GF-D8 (cell line): Measurements from ENCODE around the gene HSF4.
"Not testable (repeated sequence)": the region's sequence is repeated elsewhere in the genome, so short reads cannot be mapped to it uniquely, and the experiment has no call there.

ENCODE experiments used
- DNase-seq: peaks from one replicate; lab custom pipeline; 2025; lab: John Stamatoyannopoulos, UW

The HSF4 gene, protein sequence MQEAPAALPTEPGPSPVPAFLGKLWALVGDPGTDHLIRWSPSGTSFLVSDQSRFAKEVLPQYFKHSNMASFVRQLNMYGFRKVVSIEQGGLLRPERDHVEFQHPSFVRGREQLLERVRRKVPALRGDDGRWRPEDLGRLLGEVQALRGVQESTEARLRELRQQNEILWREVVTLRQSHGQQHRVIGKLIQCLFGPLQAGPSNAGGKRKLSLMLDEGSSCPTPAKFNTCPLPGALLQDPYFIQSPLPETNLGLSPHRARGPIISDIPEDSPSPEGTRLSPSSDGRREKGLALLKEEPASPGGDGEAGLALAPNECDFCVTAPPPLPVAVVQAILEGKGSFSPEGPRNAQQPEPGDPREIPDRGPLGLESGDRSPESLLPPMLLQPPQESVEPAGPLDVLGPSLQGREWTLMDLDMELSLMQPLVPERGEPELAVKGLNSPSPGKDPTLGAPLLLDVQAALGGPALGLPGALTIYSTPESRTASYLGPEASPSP

DNA sequence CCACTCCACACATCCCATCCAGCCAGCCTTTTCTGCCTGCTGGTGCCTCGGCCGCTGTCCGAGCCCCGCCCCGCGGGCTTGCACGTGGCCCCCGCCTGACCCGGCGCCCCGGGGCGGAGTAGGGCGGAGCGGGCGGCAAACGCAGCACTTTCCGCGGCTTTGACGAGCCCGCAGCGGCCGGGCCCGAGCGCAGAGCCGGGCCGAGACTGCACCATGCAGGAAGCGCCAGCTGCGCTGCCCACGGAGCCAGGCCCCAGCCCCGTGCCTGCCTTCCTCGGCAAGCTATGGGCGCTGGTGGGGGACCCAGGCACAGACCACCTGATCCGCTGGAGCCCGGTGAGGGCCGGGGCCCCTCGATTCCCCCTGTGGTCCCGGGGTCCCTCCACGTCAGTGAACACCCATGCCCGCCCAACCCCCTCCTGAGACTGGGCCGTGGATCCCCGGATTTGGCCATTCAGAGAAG, at the start of gene HSF4:
Gene HSF4, plus strand, starts transcription at position 147 of the 463 bp plus-strand sequence. Its CDS starts 67 bp downstream, at position 214.
- DNase-seq: no peak

DNA sequence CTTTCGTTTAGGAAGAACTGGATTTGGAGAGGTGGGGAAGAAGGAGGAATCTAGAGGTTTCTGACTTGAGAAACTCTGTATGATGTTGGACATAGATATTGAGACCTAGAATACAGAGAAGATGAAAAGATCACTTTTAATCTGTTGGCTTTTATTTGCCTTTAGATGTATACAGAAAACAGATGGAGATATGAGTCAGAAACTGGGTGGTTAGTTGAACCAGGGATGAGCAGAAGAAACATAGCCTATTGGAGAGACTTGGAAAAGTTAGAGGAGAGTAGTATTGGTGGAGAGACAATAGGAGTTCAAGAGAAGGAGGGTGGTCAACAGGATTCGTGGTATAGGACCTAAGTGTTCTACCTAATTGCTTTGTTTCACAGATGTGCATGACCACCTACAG, 49.8 kb upstream of the HSF4 start:
- no peak for DNase-seq

DNA sequence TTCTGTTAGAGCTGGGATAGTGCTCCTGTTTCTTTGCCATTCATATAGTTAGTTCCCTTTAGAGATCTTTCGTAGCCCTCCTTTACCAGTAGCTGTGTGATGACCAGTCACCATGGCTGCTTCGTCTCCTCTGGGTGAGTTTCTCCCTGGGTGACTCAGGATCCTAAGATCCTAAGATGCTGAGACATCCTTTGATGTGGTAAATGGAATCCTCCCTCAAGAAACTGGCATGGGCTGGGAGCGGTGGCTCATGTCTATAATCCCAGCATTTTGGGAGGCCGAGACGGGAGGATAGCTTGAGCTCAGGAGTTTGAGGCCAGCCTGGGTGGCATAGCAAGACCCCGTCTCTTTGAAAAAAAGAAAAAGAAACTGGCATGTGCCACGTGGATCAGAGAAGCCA, 48.9 kb upstream of the HSF4 start:
- DNase-seq: no peak

DNA sequence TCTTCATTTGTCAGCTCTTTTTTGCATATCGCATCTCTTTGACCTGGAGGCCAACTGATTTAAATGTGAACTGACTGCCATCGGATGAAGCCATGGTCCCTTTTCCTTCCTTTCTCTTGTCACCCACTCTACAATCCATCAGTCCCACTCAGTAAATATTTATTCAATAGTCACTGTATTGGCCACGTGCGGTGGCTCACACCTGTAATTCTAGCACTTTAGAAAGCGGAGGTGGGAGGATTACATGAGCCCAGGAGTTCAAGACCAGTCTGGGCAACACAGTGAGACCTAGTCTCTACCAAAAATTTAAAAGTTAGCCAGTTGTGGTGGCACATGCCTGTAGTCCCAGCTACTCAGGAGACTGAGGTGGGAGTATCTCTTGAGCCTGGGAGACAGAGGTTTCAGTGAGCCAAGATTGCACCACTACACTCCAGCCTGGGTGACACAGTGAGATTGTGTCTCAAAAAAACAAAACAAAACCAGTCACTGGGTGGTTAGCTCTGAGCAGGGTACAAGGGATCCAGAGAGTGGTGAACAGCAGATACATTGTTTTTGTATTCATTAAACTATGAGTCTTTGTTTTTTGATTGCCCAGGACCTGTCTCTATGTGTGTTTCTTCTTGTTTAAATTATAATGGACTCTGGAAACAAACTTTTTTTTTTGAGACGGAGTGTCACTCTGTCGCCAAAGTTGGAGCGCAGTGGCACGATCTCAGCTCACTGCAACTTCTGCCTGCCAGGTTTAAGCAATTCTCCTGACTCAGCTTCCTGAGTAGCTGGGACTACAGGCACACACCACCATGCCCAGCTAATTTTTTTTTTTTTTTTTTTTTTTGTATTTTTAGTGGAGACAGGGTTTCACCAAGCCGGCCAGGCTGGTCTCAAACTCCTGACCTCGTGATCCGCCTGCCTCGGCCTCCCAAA, 47.9 kb upstream of the HSF4 start:
- peak; percentile 42 for DNase-seq

DNA sequence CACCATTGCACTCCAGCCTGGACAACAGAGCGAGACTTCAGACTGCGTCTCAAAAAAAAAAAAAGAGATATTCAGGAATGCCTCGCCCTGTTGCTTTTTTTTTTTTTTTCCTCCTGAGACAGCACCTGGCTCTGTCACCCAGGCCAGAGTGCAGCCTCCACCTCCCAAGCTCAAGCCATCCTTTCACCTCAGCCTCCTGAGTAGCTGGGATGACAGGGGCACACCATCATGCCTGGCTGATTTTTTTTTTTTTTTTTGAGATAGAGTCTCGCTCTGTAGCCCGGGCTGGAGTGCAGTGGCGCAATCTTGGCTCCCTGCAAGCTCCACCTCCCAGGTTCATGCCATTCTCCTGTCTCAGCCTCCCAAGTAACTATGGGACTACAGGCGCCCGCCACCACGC, 46.8 kb upstream of the HSF4 start:
- no peak for DNase-seq

DNA sequence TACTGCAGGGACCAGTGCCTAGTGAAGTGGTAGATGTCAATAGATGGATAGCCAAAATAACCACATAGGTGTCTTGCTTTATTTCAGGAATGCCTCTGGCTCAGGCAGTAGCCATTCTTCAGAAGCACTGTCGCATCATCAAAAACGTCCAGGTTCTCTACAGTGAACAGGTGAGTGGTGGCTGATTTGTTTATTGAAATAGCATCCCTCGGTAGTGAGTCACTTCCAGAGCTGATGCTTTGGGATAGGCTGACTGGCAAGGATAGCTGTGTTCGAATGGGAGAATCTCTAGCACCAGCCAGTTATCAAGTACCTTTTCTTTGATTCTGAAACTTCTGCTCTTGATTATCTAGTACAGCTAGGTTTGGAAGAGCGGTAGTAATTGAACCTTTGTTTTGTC, 44.5 kb upstream of the HSF4 start:
- DNase-seq: no peak

DNA sequence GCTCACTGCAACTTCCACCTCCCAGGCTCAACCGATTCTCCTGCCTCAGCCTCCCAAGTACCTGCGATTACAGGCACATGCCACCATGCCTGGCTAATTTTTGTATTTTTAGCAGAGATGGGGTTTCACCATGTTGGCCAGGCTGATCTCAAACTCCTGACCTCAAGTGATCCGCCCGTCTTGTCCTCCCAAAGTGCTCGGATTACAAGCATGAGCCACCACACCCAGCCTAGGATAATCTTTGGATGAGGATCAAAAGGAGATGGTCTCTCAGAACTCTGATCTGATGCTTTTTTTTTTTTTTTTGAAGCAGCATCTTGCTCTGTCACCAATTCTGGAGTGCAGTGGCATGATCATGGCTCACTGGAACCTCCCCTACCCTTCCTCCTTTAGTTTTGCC, 41.7 kb upstream of the HSF4 start:
- not testable (repeated sequence) for DNase-seq

DNA sequence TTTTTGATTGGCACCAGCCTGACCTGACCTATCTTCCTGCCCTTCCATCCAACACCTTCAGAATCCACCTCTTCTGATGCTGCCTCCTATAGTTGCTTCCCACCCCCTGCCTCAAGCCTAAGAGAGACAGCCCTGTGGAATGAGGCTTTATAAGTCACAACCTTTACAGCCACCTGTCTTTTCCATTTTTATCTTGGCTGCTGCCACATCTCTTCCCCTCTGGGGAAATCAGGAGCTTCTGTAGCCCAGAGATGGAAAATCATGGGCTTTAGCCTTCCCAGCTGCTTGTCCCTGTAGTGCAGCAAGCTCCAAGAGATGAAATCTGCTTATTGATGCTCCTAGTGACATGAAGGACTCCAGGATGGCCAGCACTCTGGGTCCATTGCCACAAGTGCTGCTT, 36.1 kb upstream of the HSF4 start:
- DNase-seq: no peak

DNA sequence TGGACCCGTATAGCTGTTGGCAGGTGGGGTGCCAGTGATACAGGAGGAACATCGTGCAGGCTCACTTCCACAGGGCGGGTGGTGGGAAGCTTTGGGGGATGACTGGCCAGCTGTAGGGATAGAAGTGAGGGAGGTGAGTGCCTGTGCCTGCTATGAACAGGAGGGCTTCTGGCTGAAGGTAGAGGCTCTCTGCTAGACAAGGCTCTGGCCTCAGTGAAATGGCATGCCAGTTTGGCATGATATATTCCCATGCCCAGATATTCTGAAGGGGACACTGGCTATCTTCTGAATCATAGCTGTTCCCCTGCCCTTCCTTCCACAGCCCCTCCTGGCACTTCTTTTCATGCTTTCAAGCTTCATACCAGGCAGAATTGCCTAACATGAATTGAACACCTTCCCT, 35.7 kb upstream of the HSF4 start:
- no peak for DNase-seq

DNA sequence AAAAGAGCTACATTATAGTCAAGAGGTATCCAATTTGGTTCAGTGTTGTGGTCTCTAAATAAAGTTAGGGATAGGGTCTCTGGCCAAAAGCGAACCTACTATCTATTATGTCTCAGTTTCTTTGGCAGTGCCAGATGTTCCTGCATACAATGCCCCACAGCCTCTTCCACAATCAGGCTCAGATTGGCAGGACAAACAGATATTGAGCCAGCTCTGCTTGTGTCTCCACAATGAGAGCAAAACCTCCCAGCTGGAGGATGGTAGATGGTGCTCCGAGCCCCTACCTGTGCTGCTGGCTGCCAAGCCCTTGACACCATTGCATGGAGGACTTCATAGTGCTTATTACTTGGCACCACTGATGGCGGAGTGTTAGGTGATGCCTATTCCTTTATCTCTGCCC, 35.1 kb upstream of the HSF4 start:
- no peak for DNase-seq

DNA sequence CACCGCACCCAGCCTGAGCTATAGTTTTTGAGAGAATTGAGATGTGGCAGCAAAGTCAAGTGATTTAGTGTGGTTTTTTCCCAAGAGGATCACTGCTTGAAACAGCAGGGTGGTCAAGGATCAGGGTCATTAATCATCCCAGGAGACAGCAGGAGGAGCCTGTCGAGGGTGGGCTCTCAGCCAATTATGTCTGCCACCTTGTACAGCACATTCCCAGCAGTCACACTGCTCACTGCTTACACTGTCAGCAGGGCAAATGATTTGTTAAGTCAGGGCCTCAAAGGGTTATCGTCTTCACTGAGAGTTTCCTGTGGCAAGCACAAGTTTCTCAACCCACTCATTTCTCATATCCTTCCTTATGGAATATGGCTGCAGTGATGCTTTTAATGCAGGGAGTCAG, 26.9 kb upstream of the HSF4 start:
- DNase-seq: no peak

DNA sequence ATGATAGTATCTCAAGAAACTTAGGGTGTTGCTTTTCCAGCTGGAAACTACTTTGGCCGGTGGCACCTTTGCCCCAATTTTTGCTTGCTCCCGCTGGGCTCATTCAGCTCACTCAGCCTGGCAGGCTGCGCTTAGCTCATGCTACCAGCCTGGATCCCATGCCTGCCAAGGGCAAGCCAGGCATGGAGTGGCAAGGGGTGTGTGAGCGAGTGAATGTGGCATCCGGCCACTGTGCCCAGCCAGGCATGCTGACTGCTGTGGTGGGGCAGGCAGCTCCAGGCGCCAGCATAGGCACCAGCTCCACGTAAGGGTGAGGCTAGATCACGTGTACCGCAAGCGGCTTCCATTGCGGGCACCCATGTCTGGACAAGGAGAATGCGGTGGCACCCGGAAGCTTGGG, 23.2 kb upstream of the HSF4 start:
- DNase-seq: no peak

DNA sequence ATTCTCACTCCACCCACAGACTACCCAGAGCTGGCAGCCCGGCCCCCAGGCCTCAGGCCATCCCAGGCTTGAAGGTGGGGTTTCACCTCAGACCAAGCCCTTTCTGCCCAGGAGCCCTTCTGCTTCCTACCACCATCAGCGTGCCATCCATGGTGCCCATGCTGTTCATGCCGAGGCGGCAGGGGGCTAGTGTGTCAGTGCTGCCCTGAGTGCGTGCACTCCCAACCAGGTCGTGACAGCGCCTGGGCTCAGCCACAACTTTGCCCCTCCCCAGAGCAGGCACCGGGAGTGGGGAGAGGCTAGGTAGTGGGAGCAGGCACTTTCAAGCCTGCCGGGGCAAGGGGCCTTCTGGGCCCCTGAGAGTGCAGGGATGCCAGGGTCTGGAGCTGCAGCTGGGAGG, 22.2 kb upstream of the HSF4 start:
- no peak for DNase-seq

DNA sequence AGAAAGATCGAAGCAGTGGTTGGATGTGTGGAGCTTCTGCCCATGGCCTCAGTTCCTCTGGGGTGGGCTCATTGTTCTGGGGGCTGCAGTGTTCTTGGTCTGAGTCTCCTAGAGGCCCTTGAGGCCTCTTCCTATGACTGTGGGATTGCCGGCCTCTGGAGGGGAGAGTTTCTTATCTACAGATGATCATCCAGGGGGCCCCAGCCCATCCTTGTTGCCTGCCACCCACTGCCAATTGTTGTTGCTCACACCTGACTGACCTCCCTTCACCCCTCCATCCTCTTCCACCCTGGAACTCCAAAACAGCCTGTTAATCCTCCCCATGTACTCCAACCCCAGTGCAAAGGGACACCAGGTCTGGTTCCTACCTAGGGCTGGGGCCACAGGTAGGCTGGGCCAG, 19.6 kb upstream of the HSF4 start:
- DNase-seq: no peak

DNA sequence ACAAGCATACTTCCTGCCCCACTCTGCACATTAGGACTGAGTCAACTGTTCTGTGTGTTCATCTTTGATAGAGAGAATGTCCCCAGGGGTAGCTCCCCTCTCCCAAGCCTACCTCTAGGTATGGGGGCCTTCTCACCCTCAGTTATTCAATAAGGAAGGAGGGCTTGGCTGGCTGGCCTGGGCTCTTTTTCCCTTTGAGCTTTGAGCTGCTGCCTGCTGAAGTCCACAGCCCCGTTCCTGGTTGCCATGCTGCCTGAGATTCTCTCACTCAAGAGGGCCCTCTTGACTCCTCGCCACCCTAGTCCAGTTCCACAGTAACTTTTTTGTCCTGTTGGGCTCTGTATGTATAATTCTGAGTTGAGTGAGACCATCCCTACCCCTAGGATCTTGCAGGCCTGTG, 18.8 kb upstream of the HSF4 start:
- no peak for DNase-seq

DNA sequence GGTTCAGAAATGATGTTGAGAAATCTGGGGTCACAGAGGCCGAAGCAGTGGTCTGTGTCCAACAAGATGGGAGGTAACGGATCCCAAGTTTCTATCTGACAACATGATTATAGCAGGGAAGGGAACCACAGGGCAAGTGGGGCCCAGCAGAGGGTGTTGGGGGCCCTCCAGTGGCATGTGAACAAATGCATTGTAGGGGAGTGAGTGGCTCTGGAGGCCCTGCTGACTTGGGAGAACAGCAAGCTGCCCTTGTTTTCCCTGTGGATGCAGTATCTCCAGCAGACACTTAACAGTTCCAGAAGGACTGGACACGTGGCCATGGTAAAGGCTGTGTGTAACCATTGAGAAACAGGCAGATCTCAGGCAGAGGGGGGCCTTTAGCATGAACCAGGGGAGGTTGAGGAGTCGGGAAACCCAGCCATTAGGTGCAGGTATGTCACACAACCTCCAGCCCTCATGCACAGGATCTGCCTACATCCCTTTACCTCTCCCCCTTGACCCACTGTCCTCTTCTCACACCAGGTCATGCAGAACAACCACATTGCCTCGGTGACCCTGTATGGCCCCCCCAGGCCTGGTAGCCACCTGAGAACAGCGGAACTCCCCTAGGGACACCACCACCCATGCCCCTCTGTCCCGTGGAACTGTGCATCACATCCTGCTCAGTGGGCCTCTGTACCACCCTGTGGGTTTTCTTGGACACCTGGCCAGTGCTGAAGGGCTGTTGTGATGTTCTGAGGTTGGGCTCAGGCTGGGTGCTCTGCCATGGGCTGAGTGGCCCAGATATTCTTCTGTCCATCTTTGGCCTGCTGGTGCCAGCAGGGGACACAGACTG, 17.8 kb upstream of the HSF4 start:
- no peak for DNase-seq

DNA sequence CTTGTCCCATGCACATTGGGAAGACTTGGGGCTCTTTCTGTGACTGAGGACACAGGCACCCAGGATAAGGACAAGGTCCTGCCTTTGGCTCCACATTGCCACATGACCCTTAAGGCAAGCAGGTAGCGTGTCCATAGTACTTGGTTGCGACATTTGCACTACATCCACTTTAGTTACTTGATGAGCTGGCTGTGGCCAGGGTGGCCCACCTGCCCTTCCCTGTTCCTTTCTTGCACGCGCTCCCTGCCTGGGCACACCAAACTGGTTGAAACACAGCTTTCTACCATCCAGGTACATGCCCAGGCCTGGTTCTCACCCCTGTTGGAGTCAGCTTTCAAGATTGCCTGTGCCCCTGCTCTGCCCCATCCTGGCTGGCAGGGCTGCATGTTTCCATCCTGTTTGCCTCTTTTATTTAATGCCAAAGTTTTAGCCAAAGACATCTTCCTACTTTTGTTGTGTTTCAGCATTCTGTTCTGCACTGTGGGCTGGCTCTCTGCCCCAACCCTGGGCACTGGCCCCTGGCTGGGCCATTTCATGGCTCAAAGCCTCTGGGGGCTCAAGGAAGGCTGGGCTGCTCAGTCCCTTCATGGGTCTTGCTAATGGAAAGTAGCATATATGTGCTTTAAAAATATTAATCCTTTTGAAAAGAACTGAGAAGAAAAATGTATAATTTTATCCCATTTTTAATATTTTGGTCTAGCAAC, 17.0 kb upstream of the HSF4 start:
- no peak for DNase-seq

DNA sequence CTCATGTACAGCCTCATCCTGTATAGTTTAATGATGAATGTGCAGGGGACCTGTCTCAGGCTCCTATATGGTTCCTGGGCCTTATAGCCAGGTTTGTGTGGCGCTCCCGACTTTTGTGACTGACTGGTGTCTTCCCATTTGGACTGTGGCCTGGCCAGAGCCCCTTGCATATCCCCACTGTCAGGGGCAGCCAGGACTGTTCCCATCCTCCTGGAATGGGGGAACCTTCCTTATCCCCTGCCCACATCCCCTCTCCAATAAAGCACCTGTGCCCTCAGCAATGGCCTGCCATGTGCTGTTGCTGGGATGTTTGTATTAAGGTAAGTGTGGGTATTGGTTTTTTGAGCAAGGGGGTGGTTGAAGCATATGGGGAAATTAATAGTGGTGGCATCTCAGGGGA, 16.3 kb upstream of the HSF4 start:
- DNase-seq: no peak

DNA sequence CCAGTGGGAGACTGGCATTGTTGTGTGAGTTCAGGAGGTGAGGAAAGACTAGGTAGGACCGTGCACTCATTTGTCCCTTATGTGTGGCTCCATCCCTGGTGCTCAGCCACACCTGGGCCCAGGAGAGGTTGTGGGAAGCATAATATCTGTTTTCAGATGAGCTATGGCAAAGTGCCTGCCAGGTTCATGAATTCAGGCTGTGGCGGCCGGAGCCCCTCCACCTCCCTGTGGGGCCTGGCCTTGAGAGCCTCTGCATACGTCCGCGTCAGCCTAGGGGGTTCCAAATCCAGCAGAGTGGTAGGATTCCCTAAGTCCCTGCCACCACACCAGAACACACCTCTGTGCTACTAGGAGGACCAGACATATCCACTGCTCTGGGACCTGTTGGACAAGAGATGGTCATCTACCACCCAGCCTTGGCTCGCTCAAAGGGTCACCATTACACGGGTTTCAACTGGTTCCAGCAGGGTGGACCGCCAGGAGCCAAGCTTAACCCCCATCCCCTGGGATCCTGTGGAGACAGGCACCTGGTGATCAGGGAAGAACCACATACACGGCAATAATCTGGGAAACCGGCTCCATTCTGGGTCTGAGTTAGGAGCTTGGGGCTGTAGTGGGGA, 15.8 kb upstream of the HSF4 start:
- no peak for DNase-seq

DNA sequence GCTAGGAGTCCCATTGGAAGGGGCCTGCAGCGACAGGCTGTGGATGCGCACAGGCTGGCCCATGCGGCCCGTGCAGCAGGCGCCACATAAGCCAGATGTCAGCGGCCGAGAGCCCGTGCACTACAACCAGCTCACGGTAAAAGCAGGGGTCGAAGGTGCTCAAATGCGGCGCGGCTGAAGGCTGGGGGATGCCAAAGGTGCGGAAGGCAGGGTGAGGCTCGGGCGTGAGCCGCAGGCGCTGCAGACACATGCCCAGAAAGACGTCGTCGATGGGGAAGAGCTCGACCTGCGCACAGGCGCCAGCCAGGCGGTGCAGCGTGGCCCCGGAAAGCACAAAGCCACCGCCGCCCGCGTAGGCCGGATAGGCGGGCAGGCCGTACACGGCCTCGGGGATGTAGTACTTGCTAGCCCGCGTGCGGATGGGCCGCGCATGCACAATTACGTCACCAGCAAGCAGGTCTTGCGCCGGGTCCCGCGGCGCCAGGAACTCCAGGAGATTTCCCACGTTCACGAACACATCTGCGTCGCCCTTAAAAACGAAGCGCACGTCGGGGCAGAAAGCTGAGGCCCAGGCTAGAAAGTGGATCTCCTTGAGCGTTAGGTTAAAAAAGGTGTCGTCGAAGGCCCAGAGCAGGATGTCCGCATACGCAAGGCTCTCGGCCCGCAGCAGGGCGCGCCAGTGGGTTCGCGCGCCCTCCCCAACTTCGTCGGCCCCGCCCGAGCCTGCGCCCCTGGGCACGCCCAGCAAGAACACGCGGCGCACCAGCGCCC, 15.1 kb upstream of the HSF4 start:
- no peak for DNase-seq
